ENCODE measurements around the gene MRC1. TPM values are rescaled to one million over a fixed set of nuclear protein-coding genes. Genes with fewer than 3 reads are reported as not detected.

The MRC1 gene
- total RNA-seq, 1 donor from 2014 or later, result 18.9 TPM

DNA sequence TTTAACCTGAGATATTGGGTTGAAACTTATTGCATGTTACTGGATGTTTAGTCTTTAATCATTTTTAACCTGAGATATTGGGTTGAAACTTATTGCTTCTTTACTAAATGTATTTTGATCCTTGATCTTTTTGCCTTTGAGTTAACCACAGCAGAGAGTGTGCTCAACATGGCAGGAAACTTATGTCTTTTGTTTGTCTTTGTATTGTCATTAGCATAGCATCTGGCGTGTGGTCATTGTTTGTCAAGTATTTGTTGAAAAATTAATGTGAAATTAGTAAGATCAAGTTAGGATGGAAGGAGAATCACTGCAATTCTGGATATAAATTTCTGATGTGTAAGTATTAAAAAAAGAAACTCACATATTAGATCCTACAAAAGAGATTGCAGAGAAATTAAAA is 8.2 kb downstream of the MRC1 start:
- Histone ChIP-seq H3K27me3 (ENCODE audit: low read depth) (peaks cover 4% of the 10 kb centered on the region), H3K27ac (replicated peaks) (no peak overlapping the region), H3K36me3 (no peaks in the 10 kb centered on the region), H3K4me3 (no peak overlapping the region), H3K4me1 (no peaks in the 10 kb centered on the region), H3K9me3 (replicated peaks) (no peaks in the 10 kb centered on the region)
- TF ChIP-seq, protein P1, sequence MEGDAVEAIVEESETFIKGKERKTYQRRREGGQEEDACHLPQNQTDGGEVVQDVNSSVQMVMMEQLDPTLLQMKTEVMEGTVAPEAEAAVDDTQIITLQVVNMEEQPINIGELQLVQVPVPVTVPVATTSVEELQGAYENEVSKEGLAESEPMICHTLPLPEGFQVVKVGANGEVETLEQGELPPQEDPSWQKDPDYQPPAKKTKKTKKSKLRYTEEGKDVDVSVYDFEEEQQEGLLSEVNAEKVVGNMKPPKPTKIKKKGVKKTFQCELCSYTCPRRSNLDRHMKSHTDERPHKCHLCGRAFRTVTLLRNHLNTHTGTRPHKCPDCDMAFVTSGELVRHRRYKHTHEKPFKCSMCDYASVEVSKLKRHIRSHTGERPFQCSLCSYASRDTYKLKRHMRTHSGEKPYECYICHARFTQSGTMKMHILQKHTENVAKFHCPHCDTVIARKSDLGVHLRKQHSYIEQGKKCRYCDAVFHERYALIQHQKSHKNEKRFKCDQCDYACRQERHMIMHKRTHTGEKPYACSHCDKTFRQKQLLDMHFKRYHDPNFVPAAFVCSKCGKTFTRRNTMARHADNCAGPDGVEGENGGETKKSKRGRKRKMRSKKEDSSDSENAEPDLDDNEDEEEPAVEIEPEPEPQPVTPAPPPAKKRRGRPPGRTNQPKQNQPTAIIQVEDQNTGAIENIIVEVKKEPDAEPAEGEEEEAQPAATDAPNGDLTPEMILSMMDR (IDR thresholded peaks at IDR 0.05; ENCODE audit: borderline replicate concordance), result no peak
- intact Hi-C loops (cut with micrococcal nuclease), result no loop called here
- no peak for DNase-seq

DNA sequence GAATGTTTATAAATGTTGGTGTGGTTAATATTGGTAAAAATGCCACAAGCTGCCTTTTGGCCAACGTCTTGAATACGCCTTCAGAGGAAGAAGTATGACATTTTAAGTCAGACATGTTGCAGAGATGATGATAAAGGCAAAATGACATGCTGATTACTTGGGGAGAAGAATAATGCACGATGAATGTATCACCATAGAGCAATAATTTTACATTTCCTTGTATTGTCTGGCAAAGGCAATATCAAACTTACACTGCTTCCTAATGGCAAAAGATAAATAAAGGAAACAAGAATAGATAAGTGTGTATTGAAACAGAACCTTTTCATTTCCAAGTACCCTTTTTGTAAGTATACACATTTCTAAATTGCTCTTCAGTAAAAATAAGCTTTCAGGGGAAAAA is 8.6 kb downstream of the MRC1 start:
- intact Hi-C loops (cut with micrococcal nuclease), result no loop called here
- H3K9me3 ChIP-seq (replicated peaks), result no peaks in the 10 kb centered on the region
- H3K36me3 ChIP-seq, result no peaks in the 10 kb centered on the region
- peaks cover 2% of the 10 kb centered on the region for H3K27me3 ChIP-seq (ENCODE audit: low read depth)
- TF ChIP-seq, protein P1 (IDR thresholded peaks at IDR 0.05; ENCODE audit: borderline replicate concordance), result no peak
- no peaks in the 10 kb centered on the region for H3K4me1 ChIP-seq
- H3K27ac ChIP-seq (replicated peaks), result no peak overlapping the region
- DNase-seq, result no peak
- H3K4me3 ChIP-seq, result no peak overlapping the region

DNA sequence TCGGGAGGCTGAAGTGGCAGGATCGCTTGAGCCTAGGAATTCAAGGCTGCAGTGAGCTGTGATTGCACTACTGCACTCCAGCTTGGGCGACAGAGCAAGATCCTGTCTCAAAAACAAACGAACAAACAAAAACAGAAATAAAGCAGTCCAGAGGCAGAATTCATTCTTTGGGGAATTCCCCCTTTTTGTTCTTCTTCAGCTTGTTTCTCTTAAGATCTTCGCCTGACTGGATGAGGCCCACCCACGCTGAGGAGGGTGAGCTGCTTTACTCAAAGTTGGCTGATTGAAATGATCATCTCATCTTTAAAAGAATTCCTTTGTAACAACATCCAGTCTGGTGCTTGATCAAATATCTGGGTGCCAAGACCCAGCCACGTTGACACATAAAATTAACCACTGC is 10.7 kb downstream of the MRC1 start:
- intact Hi-C loops (cut with micrococcal nuclease), result no loop called here

DNA sequence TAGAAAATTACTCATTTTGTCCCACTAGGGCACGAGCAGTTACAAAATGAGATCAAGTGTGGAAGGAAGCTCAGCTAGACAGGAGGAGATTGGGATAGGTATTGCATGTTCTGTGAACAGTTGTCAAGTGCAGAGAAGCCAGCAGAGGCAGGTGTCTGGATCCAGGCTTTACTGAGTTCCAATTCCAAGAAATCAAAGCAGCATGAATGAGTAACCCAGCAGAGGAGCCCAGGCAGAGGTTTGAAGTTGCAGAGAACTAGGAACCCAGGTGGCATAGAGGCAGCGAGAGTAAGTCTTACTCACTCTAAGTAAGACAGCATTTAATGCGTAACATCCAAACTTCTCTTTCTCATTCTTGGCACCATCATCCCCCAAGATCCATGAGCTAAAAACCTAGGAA is 11.8 kb downstream of the MRC1 start:
- H3K4me3 ChIP-seq, result no peak overlapping the region
- H3K9me3 ChIP-seq (replicated peaks), result no peaks in the 10 kb centered on the region
- peaks cover 5% of the 10 kb centered on the region for H3K27me3 ChIP-seq (ENCODE audit: low read depth)
- intact Hi-C loops (cut with micrococcal nuclease), result no loop called here
- TF ChIP-seq, protein P1 (IDR thresholded peaks at IDR 0.05; ENCODE audit: borderline replicate concordance), result no peak
- H3K27ac ChIP-seq (replicated peaks), result no peak overlapping the region
- H3K36me3 ChIP-seq, result no peaks in the 10 kb centered on the region
- DNase-seq, result no peak
- H3K4me1 ChIP-seq, result no peaks in the 10 kb centered on the region

More for the DNA sequence above, 10.7 kb downstream of the MRC1 start:
- no peaks in the 10 kb centered on the region for H3K4me1 ChIP-seq
- H3K36me3 ChIP-seq, result no peaks in the 10 kb centered on the region
- H3K27me3 ChIP-seq (ENCODE audit: low read depth), result peaks cover 2% of the 10 kb centered on the region
- TF ChIP-seq, protein P1 (IDR thresholded peaks at IDR 0.05; ENCODE audit: borderline replicate concordance), result no peak
- no peak overlapping the region for H3K4me3 ChIP-seq
- no peaks in the 10 kb centered on the region for H3K9me3 ChIP-seq (replicated peaks)
- DNase-seq, result no peak
- H3K27ac ChIP-seq (replicated peaks), result no peak overlapping the region

DNA sequence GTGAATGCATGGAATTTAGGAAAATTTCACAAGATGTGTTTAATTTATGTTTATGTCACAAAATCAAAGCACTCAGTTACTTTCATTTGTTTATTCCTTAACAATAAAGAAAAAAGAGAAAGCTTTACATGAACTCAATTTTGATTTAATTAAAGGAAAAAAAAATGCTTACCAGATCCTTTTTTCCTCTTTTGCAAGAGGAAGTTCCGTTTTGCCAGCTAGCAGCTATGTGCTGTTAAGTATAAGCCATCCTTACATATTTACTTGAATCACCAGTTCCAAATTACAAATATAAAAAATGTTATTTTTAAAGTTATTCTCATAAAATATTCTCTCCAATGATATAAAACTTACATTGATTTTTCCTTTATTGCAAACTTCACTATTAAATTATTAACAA is 12.7 kb downstream of the MRC1 start:
- TF ChIP-seq, protein P1 (IDR thresholded peaks at IDR 0.05; ENCODE audit: borderline replicate concordance), result no peak
- no peaks in the 10 kb centered on the region for H3K36me3 ChIP-seq
- no peak overlapping the region for H3K4me3 ChIP-seq
- intact Hi-C loops (cut with micrococcal nuclease), result no loop called here
- no peak for DNase-seq
- H3K9me3 ChIP-seq (replicated peaks), result no peaks in the 10 kb centered on the region
- H3K27ac ChIP-seq (replicated peaks), result no peak overlapping the region
- H3K27me3 ChIP-seq (ENCODE audit: low read depth), result peaks cover 5% of the 10 kb centered on the region
- H3K4me1 ChIP-seq, result no peaks in the 10 kb centered on the region

DNA sequence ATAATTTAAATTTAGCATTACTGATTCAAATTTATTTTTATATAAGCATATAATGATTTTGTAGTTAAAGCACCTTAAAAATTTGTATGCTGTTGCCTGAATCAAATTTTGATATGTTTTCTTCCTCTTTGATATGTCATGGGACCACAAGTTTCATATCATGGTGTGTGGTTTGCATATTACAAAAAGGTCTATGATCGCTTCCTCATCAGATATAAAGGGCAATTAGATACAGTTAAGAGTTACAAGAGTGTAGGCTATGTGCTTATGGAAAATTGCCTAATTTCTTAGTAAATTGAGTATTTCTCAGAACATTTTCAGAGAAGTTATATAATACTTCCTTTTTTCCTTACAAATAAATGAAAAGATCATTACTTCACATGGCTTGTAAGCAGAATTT is 22.2 kb downstream of the MRC1 start:
- no peak overlapping the region for H3K27ac ChIP-seq (replicated peaks)
- H3K4me1 ChIP-seq, result peaks cover under 1% of the 10 kb centered on the region

More for the DNA sequence above, 22.2 kb downstream of the MRC1 start:
- Histone ChIP-seq H3K9me3 (replicated peaks) (no peaks in the 10 kb centered on the region), H3K36me3 (no peaks in the 10 kb centered on the region), H3K4me3 (no peak overlapping the region), H3K27me3 (ENCODE audit: low read depth) (peaks cover 12% of the 10 kb centered on the region)
- DNase-seq, result no peak
- intact Hi-C loops (cut with micrococcal nuclease), result no loop called here
- TF ChIP-seq, protein P1 (IDR thresholded peaks at IDR 0.05; ENCODE audit: borderline replicate concordance), result no peak
